Hepatocyte (in vitro differentiated cells): ENCODE results near the gene SYDE1. TPM values are rescaled to one million over a fixed set of nuclear protein-coding genes. Genes with fewer than 3 reads are reported as not detected.

Experiments
- DNase-seq: peaks from one replicate; pipeline ENCODE4 v3.0.0-alpha.2; 2016; ENCODE audit warnings: low spot score
- H2AFZ ChIP-seq: fragments of 200-600 bp; sonication (generic); 2 replicates; pipeline ENCODE4 v1.6.0; 2016; ENCODE audit warnings: antibody characterized with exemption, mild to moderate bottlenecking
- H3K27ac ChIP-seq: fragments of 200-600 bp; sonication (generic); 2 replicates; pipeline ENCODE4 v1.5.1; 2016; ENCODE audit warnings: mild to moderate bottlenecking
- H3K27me3 ChIP-seq: fragments of 200-600 bp; sonication (generic); 2 replicates; pipeline ENCODE4 v1.6.1; 2016
- H3K36me3 ChIP-seq: fragments of 200-600 bp; sonication (generic); replicated peaks from 2 replicates; pipeline ENCODE4 v1.5.1; 2016; ENCODE audit warnings: low read depth; ENCODE audit not compliant: insufficient read depth
- H3K4me1 ChIP-seq: fragments of 200-600 bp; sonication (generic); 2 replicates; pipeline ENCODE4 v1.5.1; 2016; ENCODE audit warnings: mild to moderate bottlenecking, moderate library complexity; ENCODE audit not compliant: insufficient read depth
- H3K4me2 ChIP-seq: fragments of 200-600 bp; sonication (generic); 2 replicates; pipeline ENCODE4 v1.6.0; 2016
- H3K4me3 ChIP-seq: fragments of 200-600 bp; sonication (generic); 2 replicates; pipeline ENCODE4 v1.5.1; 2016; ENCODE audit warnings: mild to moderate bottlenecking
- H3K79me2 ChIP-seq: fragments of 200-600 bp; sonication (generic); 2 replicates; pipeline ENCODE4 v1.6.0; 2017; ENCODE audit warnings: mild to moderate bottlenecking
- H3K9me2 ChIP-seq: fragments of 200-600 bp; sonication (generic); replicated peaks from 2 replicates; pipeline ENCODE4 v1.6.0; 2017; ENCODE audit warnings: mild to moderate bottlenecking; ENCODE audit not compliant: insufficient read depth
- H3K9me3 ChIP-seq: fragments of 200-600 bp; sonication (generic); 2 replicates; pipeline ENCODE4 v1.5.1; 2016; ENCODE audit warnings: low read depth, mild to moderate bottlenecking
- H4K20me1 ChIP-seq: fragments of 200-600 bp; sonication (generic); 2 replicates; pipeline ENCODE4 v1.6.0; 2016; ENCODE audit warnings: mild to moderate bottlenecking; ENCODE audit not compliant: insufficient read depth, poor library complexity, severe bottlenecking
- CTCF ChIP-seq: fragments of 200-600 bp; sonication (generic); IDR thresholded peaks from 2 replicates; pipeline ENCODE4 v1.5.1; 2016; ENCODE audit warnings: antibody characterized with exemption, mild to moderate bottlenecking; ENCODE audit not compliant: poor library complexity
- EZH2 ChIP-seq: fragments of 200-600 bp; sonication (generic); IDR thresholded peaks from 2 replicates; pipeline ENCODE4 v1.6.1; 2016; ENCODE audit warnings: antibody characterized with exemption, mild to moderate bottlenecking, borderline replicate concordance
- EZH2phosphoT487 ChIP-seq: fragments of 200-600 bp; sonication (generic); IDR thresholded peaks from one replicate; pipeline ENCODE4 v1.6.1; 2018; ENCODE audit warnings: antibody characterized with exemption, mild to moderate bottlenecking, low read depth, moderate library complexity; ENCODE audit not compliant: unreplicated experiment, severe bottlenecking
- WGBS: methylation state at CpG from one replicate; pipeline ENCODE4 v1.1.6; 2016; ENCODE audit warnings: low lambda C conversion rate; ENCODE audit errors: missing lambda C conversion rate; 5-methylcytosine and 5-hydroxymethylcytosine counted together
- polyA plus RNA-seq: library from polyadenylated mRNA; unstranded; fragments of >200 nt; fragmentation: Nextera tagmentation; extraction: Ambion mirVana; gene quantifications from 2 replicates; pipeline ENCODE4 v1.2.1, GENCODE V29; 2016
- total RNA-seq: library from RNA; depleted of rRNA; stranded (reverse); fragments of >200 nt; gene quantifications from 2 replicates; pipeline ENCODE4 v1.2.3, GENCODE V29; 2014

The SYDE1 gene
- total and polyA plus RNA-seq, 2 experiments from 2014 or later, result 17.8 to 18.5 TPM

- Histone ChIP-seq H3K4me3 (no peak overlapping the region), H2AFZ (no peak overlapping the region), H3K79me2 (no peaks in the 10 kb centered on the region), H3K9me2 (no peaks in the 10 kb centered on the region), H3K9me3 (no peaks in the 10 kb centered on the region), H3K4me2 (no peak overlapping the region), H3K4me1 (no peaks in the 10 kb centered on the region), H4K20me1 (no peaks in the 10 kb centered on the region), H3K27ac (no peak overlapping the region), H3K36me3 (no peaks in the 10 kb centered on the region), H3K27me3 (no peaks in the 10 kb centered on the region)
- DNase-seq, result no peak
- WGBS, result 80% methylated on average over 3 of the region's 3 CpGs
- TF ChIP-seq CTCF, result no peak
- no peak for TF ChIP-seq EZH2
- TF ChIP-seq EZH2phosphoT487, result no peak
Observed at GRCh38 chr19:15099017-15099582, 8.1 kb upstream of the SYDE1 start.

GRCh38 chr19:15101479-15102082 is 5.6 kb upstream of the SYDE1 start:
- no peaks in the 10 kb centered on the region for H3K79me2 ChIP-seq
- no peaks in the 10 kb centered on the region for H3K9me3 ChIP-seq
- WGBS, result 58% methylated on average over 3 of the region's 3 CpGs
- TF ChIP-seq EZH2phosphoT487, result no peak
- TF ChIP-seq EZH2, result no peak
- TF ChIP-seq CTCF, result peak; percentile 60
- H3K4me1 ChIP-seq, result no peaks in the 10 kb centered on the region
- H3K27ac ChIP-seq, result no peak overlapping the region
- no peak overlapping the region for H2AFZ ChIP-seq
- no peaks in the 10 kb centered on the region for H3K36me3 ChIP-seq
- DNase-seq, result peak; percentile 61
- no peaks in the 10 kb centered on the region for H3K9me2 ChIP-seq
- no peak overlapping the region for H3K4me2 ChIP-seq
- H3K27me3 ChIP-seq, result peaks cover 3% of the 10 kb centered on the region
- no peaks in the 10 kb centered on the region for H4K20me1 ChIP-seq
- H3K4me3 ChIP-seq, result no peak overlapping the region

- TF ChIP-seq EZH2phosphoT487 (no peak), CTCF (no peak), EZH2 (no peak)
- no peaks in the 10 kb centered on the region for H3K9me2 ChIP-seq
Observed at GRCh38 chr19:15104003-15104402, 3.2 kb upstream of the SYDE1 start.

More at GRCh38 chr19:15104003-15104402, 3.2 kb upstream of the SYDE1 start:
- Histone ChIP-seq H3K36me3 (no peaks in the 10 kb centered on the region), H3K27me3 (peaks cover 5% of the 10 kb centered on the region), H3K27ac (no peak overlapping the region), H3K4me2 (no peak overlapping the region), H3K9me3 (no peaks in the 10 kb centered on the region), H4K20me1 (no peaks in the 10 kb centered on the region), H3K4me3 (no peak overlapping the region), H2AFZ (no peak overlapping the region), H3K4me1 (no peaks in the 10 kb centered on the region), H3K79me2 (peaks cover 12% of the 10 kb centered on the region)
- 84% methylated on average over 1 of the region's 1 CpG for WGBS
- no peak for DNase-seq
